ENCODE measurements around the gene INPP5A.

INPP5A gene

DNA sequence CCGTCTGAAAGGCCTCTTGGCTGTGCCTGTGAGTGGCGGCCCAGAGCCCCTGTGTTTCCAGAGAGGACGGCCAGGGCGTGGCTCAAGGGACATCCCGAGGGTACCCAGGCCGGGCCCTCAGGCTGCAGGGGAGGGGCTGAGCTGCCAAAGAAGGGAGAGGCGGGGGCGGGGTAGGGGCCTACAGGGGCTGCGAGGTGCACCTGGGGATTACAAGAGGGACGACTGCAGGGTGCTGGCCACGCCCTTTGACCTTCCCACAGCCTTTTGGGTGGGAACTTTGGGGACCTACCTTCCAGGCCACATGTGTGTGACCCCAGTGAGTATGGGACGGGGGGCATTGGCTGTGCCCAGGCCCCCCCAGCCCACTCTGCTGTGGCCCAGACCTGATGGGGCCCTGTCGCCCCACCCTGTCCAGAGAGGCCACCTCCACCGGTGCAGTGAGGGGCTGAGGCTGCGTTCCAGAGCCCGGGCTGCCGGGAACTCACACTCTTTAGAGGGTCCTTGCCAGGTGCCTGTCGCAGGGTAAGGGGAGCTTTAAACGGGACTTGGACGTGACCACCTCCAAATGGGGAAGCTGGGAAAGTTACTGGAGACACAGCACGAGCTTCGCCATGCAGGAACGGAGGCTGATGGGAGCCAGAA is 267.3 kb downstream of the INPP5A start:
- no peak for DNase-seq (ENCODE audit: low spot score)

DNA sequence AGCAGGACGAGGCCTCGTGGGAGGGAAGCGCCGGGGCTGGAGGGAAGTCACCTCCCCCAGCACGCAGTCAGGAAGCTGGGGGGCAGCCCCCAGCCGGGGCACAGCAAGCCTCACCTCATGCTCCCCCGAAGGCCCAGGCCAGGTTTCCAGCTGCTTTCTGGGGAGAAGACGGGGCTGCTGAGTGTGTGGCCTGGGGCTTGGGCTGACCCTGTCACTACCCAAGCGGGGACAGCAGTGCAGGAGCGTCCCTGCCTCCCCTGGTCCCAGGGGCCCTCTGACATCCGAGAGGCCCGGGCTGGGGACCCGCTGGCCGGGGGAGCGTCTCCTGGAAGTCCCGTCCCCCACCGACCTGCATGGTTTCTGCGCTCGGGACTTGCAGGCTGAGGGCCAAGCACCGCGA is 268.0 kb downstream of the INPP5A start:
- DNase-seq (ENCODE audit: low spot score), result no peak

DNA sequence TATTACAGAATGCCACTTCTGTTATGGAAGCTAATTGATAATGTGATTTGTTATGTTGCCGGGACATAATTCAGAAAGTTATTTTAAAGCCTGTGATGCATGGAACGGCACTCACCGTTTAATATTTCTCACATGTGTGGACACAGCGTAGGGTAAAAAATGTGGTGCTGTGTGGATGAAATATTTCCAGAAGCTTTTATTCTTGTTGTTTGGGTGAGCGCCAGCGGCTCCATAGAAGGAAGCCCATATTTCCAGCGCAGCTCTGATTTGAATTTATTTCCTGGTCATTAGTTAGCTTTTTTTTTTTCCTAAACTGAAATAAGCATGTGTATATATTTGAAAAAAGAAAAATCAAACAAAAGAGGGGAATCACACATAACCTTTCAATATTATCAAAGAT is 268.5 kb downstream of the INPP5A start:
- no peak for DNase-seq (ENCODE audit: low spot score)

DNA sequence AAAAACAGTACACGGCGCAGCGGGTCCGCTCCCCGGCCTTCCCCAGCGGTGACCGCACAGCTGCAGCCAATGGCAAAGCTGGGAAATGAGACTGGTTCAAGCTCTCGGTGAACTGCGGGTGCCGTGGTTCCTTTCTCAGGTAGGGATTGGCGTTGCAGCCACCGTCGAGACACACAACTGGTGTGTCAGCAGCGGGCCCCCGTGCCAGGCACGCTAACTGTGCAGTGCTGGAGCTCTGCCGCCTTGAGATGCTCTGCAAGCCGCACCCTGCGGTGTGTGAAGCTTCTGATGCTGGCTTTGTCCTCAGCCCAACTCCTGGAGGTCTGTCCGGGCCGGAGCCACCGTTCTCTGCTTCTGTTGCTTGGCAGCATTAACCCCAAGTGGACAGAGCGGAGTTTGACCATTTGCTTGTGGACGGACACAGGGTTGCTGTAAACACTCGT is 269.0 kb downstream of the INPP5A start:
- no peak for DNase-seq (ENCODE audit: low spot score)

DNA sequence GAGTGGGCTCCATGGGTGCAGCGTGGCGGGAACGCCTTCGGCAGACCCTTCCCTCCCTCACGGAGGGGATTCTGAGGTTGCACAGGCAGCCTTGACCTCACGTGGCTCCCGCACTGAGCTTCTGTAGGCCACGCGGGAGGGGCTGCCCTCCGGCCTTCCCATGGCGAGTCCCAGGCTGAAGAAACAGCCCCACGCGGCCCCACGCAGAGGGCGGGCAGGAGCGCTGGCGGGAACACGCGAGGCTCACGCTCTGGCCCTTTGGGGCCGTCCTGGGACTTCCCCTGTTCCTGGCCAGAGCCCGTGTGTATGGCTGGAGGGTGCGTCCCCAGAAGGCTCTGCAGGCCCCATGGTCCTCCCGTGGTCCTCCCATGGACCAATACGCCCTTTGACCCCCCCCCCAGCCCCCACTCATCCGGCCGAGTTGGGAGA is 270.0 kb downstream of the INPP5A start:
- no peak for DNase-seq (ENCODE audit: low spot score)

DNA sequence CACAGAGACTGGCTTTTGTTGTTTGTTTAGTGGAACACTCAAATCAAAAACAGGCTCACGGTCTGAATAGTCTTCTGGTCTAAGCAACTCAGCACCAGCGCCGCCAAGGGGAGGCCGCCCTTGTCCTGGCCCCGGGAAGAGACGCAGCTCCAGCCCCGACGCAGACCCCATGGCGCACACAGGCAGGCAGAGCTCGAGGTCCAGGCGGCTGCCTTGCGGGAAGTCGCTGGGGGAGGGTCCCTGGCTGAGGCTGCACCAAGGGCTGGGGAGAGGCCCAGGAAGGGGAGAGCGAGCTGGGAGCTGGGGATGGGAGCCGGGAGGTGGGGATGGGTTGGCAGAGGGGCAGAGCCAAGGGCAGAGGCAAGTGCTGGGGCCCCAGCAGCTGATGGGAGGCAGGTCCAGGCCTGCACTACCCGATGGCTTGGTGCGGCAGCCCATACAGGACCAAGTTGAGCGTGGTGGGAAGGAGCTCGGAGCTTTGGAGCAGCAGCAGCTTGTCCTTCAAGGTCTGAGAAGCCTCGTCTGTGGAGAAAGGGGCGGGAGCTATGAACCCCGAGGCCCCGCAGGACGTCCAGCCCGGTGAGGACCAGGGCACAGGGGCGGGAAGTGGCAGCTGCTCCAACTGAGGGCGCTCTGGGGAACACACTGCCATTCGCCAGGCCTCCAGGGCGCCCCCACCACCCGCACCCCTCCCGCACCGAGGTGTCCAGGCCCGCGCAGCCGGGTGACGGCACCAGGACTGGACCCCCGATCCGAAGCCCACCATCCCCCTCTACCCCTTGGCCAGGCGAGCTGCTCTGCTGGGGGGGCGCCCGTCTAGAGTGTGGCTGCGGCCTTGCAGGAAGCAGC is 271.0 kb downstream of the INPP5A start:
- no peak for DNase-seq (ENCODE audit: low spot score)

DNA sequence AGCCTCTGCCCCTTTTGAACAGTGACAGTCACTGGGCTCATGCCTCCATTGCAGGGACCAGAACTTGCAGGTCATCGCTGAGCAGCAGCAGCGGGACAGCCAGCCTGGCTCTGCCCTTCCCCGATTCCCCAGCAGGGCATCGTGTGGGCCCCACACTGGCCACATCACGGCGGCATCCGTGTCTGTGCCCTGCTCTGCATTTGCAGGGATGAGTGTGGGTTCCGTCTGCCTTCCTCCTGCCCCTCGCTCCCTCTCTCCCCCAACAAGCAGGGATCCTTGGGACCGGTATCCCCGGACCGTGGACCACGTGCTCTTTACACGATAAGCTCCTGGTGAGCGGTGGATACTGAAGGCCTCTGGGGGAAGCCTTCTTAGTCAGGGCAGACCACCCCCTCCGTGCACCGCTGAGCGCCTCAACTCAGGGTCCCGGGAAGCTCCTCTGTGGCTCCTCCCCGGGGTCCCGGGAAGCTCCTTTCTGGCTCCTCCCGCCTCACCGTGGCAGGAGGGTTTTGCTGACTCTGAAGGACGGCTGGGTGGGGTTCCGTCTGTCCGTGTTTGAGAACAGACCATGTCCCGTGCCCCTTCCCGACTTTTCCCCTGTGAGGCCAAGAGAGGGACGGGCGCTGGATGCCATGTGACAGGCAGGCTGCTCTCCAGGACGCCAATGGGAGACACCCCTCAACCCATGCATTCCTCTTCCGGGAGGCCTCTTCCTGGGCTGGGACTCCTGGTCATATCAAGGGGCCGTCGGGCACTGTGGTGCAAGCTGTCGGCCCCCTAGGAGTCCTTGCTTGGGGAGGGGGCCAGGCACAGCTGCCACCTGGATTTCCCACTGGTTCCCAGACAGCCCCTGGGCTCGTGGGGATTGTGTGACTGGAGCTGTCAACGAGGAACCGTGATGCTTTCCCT is 271.9 kb downstream of the INPP5A start:
- DNase-seq (ENCODE audit: low spot score), result no peak

DNA sequence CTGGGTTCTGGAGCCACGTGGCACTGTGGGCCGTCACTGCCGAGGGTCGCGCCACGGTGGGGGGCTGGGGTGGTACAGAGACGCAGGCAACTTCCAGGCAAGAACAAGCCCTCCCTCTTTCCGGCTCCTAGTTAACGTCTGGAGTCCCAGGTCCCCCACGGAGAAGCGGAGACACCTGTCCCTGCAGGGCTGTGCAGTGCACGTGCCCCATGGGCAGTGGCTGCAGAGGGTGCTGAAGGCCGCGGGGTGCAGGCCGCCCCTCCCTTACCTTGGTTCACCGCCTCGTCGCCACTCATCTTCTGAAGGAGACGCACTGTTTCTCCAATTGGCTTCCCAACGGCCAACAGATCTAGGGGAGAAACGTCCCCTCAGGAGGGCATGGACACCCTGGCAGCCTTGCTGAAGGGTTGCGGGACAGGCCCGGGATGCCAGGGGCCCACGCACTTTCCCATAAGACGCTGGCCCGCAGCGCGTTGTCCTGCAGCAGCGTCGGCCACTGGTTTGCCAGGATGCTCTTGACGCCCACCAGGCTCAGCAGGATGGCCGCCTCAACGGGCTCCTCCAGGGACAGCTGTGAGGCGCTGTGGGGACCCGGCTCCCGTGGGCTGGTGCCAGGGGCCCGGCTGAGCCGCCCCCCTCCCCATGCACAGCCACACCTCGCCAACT is 272.7 kb downstream of the INPP5A start:
- no peak for DNase-seq (ENCODE audit: low spot score)

DNA sequence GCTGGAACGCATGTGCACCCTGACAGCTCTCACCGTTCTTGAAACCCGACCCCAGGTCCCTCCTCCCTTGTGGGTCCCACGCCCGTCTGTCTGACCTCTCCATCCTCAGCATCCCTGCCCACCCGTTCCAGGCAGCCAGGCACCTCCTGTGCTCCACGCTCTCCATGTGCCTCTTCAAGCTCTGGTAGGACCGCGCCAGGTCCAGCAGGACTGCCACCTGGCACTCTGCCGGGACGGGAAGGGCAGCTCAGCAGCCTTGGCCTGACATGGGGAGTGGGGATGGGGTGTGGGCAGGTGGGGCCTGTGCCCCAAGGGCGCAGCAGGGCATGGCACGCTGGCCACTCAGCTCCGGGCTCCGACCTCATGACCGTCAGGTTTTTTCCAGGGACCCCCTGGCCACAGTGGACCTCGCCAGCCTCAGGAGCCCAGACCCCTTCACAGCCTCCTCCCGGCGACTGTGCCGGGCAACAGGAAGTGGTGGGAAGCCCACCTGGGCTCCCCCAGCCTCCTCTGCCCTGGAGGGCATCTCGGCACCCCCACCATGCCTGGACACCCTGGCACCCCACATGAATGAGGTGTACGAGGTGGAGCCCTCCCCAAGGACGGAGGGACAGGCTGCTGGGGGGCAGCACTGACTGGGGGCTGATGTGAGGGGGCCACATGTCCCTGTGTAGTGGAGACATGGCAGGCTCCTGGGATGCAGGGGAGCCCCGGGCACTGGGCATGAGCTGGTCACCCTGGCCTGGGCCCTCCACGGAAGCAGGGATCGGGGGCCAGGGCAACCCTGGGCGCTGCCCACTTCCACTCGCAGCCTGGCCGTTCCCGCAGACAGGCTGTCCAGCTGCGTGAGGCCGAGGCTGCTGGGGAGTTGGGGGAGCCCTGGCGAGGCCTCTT is 273.5 kb downstream of the INPP5A start:
- DNase-seq (ENCODE audit: low spot score), result no peak

DNA sequence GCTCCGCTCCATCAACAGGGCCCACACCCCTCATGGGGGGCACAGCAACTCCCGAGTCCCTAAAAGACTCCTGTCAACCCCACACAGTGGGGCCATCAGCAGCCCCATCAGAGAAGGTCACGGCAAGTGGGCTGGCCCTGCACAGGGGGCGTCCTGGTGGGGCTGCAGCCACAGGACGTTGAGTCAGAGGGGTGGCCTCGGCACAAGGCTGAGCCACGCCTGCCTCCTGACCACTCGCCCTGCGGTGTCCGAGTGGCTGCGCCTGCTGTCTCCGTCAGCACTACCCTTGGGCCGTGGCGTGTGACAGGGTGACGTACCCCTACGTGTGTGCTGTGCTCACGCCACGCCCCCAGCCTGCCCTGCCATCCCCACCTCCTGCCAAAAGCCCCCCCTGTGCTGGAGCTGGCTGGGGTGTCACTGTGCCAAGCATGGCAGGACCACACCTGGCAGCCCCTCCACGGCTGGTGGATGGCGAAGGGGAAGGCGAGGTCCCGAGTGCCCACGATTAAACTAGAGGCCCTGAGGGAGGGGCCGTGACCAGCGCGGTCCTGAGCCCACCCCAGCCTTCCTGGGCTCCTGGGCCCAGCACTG is 274.4 kb downstream of the INPP5A start:
- no peak for DNase-seq (ENCODE audit: low spot score)

DNA sequence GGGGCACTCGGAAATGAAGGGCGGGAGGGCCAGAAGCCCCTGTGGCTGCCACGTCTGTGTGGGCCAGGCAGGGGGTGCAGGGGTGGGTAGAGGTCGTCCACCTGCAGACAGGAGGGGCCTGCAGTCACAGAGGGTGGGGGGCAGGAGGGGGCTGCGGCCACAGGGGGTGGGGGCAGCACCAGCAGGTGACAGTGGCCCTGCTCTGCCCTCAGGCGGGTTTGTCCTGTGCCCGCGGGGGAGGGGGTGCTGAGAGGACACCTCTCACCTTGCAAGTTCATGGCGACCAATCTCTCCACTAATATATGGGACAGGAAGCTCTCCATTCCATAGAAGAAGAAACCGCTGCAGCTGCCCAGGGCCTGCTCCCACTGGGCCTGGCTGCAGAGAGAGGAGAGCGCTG is 274.9 kb downstream of the INPP5A start:
- DNase-seq (ENCODE audit: low spot score), result no peak

DNA sequence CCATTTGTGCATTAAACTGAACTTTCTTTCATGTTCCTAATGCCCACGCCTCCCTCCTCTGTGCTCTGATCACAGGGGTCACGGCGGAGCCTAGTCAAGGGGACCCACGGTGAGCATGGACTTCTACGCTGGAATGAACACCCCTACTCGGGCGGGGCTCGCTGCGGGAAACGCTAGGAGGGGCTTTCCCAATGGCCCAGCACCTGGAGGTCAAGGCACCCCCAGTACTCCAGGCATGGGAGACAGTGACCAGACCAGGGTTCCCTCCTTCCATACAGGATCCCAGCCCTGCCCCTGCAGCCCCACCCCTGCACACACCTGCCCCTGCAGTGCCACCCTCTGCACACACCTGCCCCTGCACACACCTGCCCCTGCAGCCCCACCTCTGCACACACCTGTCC is 275.4 kb downstream of the INPP5A start:
- DNase-seq (ENCODE audit: low spot score), result no peak

DNA sequence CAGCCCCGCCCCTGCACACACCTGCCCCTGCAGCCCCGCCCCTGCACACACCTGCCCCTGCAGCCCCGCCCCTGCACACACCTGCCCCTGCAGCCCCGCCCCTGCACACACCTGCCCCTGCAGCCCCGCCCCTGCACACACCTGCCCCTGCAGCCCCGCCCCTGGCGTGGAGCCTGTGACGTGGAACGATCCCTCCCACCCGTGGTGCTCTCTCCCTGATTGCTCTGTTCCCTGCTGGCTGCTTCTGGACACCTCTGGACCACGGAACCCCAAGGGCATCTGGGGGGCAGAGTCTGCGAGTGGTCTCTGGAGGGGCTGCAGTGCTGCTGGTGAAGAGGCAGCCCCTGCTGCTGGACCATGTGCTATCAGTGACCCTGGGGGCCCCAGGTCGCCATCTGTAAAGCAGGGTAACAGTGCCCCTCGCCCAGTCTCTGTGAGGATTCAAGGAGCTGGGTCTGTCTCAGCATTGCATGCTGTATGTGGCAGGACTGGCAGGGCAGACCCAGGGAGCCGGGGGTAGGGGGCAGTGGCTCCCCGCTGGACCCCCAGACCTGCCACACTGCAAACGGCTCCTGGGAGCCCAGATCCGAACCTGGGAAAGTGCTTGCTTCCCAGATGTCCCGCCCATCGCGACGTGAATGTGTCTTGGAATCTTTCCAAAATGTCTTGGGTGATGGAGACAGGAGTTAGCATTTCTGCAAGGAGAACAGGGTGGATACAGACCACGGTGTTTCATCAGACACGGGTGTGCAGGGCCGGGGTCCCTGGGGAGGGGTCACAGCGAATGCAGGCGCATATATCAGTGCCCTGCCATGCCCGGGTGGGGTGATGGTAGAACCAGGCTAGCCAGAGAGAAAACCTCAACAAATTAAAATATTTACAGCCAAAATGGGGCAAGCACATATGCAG is 276.2 kb downstream of the INPP5A start:
- no peak for DNase-seq (ENCODE audit: low spot score)

DNA sequence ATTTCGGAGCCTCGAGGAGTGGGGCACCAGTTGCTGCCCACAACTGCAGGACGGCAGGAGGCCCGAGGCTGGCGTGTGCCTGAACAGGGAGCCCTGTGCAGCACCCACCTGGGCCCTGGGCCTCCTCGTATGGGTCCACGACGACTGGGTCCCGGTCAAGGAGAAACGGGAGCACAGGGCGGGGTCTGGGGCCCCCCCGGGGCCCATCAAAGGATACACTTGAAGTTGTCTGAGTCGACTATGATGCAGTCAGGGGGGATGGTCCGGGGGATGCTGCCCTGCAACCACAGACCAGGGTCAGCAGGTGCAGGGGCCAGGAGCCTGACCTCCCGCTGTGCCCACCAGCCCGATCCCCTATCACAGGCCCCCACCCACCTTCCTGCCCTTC is 276.9 kb downstream of the INPP5A start:
- DNase-seq (ENCODE audit: low spot score), result no peak

DNA sequence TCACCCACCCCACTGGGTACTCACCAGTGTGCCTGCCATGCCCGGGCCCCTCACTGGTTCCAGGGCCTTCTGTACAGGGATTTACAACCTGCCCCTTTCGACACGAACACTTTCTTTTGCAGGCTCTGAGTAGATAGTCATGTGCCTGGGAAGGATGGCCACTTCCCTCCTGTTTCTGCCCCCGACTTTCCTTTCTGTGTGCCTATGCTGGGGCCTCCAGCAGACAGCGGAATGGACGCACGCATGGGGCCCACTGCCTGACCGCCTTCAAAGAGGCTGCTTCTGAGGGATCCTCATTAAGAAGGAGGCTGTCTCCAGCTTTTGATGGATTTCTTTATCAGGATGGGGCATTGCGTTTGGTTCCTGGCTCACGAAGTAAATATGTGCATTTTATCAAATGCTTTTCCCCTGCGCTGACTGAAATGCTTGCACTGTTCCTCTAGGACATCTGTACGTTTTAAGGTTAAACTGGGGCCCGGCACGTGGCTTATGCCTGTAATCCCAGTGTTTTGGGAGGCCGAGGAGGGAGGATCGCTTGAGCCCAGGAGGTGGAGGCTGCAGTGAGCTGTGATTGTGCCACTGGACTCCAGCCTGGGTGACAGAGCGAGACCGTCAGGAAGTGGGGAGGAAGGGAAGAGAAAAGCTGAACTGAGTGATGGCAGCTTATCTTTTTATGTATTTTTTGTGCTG is 277.7 kb downstream of the INPP5A start:
- DNase-seq (ENCODE audit: low spot score), result no peak

DNA sequence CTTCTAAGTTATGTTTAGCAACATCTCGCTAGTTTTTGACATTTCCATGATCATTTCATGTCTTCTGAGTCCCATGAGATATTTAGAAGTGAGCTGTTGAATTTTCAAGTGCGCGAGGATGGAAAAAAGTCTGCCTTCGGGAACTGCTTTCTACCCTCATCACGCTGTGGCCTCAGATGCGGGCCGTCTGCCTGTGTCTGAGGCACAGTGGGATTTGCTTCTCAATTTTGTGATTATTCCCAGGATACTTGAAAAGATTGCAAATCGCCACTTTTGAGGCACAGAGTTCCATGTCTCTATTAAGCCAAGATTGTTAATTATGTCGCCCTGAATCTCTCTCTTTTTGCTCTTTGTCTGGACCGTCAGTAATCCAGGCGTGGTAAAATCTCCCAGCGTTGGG is 279.1 kb downstream of the INPP5A start:
- DNase-seq (ENCODE audit: low spot score), result no peak

DNA sequence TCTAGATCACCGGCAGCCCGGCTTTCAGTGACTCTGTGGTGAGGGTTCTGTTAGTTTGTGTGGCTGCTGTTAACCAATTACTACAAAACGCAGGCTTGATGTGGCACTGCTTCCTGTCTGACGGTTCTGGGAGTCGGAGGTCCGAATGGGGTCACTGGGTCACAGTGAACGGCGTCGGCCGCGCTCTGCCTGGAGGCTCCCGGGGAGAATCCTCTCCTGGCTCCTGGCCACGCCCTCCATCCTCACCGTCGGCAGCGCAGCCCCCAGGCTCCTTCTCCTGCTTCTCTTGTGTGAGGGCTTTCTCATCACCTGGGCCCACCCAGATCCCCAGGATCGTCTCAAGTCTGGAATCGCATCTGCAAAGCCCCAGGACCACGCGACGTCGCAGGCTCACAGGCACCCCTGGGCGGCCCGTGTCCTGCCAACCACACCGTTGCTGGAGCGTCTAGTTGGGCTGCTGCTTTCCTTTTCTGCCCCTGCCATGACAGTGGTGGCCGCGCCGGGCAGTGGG is 280.2 kb downstream of the INPP5A start:
- no peak for DNase-seq (ENCODE audit: low spot score)

DNA sequence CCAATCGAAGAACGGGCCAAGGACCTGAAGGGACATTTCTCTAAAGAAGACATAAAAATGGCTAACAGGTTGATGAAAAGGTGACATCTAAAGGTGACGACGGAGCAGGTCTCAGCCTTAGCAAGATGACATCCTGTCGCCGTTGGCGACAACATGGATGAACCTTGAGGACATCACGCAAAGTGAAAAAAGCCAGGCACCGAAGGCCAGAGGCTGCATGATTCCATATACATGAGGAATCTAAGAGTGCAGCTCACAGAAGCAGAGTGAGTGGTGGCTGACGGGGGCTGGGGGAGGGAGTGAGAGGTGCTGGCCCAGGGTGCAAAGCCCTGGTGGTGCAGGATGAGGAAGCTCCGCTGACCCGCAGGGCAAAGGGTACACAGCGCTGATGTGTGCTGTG is 282.5 kb downstream of the INPP5A start:
- DNase-seq (ENCODE audit: low spot score), result no peak
